ENCODE results near the gene DEXI.
A peak's percentile ranks its signal among the peaks of the same experiment; 100 is the strongest.

DEXI gene

DNA sequence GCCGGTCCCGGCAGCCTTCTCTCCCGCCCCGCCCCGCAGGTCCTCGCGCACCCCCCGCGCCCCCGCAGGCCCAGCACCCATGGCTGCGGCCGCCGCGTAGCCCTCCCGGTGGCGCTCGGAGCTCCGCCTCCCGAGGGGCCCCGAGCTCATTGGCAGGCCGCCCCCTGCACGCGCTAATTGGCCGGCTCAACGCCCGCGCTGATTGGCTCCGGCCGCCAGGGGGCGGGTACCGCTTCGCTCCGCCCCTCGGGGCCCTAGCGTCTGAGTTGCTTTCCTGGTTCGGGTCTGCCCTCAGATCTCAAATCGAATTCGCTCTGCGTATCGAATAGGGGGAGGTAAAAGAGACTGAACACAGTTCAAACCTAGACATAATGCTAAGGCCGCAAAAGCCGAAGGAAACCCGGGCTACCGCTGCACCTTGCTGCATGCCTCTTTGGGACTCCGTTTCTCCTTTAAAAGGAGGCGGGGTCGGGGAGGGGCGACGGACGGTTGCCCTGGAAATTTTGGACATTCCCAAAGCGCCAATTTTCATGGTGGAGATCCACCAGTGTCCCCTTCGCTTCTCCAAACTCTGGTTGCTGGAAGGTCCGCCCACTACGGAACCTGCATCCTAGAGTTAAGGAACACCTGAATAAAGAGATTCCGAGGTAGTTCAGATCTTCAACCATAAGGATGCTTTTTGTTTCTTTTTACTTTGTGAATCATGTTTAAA, at the start of gene DEXI:
Gene DEXI, minus strand, starts transcription at position 117 of the 712 bp plus-strand sequence. CDS start 463 bp downstream, outside the sequence.
- Mint-ChIP-seq H3K27ac (peak within 1 kb of the TSS; percentile 91), H3K9me3 (no peaks in the 10 kb centered on the region), H3K36me3 (peaks cover 4% of the 10 kb centered on the region), H3K4me3 (peak within 1 kb of the TSS; percentile 97), H3K27me3 (no peaks in the 10 kb centered on the region), H3K4me1 (peaks cover 75% of the 10 kb centered on the region)

DNA sequence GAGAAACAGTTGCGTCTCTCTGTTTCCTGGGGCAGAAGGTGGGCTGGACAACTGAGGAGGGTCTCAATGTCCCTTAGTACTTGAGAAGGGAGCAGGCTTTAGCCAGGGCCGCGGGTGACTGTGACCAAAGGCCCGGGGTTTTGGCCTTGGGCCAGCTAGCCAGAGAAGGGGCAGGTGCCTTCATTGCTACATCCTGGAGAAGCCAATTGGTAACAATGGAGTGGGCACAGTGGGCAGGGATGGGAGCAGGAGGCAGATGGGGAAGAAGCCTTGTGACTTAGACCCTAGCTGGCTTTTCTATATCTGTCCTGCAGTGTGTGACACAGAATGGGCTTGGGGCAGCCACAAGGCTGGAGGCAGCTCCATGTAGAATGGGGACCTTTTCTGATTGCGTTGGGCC, 48.1 kb upstream of the DEXI start:
- H3K4me3 Mint-ChIP-seq, result no peak overlapping the region
- no peaks in the 10 kb centered on the region for H3K9me3 Mint-ChIP-seq
- H3K4me1 Mint-ChIP-seq, result peaks cover 56% of the 10 kb centered on the region
- no peaks in the 10 kb centered on the region for H3K27me3 Mint-ChIP-seq
- H3K27ac Mint-ChIP-seq, result no peak overlapping the region
- H3K36me3 Mint-ChIP-seq, result peaks cover 20% of the 10 kb centered on the region

DNA sequence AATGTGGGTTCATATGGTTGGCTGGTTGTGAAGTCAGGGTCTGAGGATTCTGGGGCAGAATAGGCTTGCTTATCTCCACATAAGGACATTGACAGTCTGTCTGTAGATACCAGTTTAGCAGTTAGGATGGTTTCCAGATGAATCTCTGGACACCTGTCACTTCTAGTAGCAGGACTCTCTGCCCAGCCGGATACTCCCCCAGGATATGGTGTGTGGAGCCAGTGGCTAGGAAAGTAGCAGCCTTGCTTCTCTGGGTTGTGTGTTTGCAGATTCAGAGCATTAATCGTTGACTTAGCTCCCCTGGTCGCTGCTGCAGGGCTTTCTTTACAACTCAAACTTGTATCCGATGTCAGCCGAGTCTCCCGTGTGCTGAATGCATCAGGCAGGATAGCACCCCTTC, 47.3 kb upstream of the DEXI start:
- no peak overlapping the region for H3K4me3 Mint-ChIP-seq
- H3K36me3 Mint-ChIP-seq, result peaks cover 18% of the 10 kb centered on the region
- peaks cover 57% of the 10 kb centered on the region for H3K4me1 Mint-ChIP-seq
- H3K27ac Mint-ChIP-seq, result no peak overlapping the region
- H3K27me3 Mint-ChIP-seq, result no peaks in the 10 kb centered on the region
- H3K9me3 Mint-ChIP-seq, result no peaks in the 10 kb centered on the region

DNA sequence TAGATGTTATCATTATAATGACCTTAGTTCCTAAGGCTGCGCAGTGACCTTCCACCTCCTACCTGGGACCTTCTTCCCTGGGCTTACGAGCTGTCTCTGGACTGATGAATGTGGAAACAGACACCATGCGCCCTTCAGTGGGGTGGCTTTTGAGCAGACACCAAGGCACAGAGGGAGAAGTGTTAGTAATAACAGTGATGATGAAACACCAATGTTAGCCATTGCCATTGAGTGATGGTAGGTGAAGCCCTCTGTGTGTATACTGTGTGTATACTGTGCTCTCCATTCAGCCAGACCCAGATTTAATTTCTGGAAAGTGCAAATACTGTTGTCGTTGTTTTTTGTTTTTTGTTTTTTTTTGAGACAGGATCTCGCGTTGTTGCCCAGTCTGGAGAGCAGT, 46.6 kb upstream of the DEXI start:
- Mint-ChIP-seq H3K27ac (peak overlapping the region; percentile 23), H3K36me3 (peaks cover 20% of the 10 kb centered on the region), H3K9me3 (no peaks in the 10 kb centered on the region), H3K4me1 (peaks cover 62% of the 10 kb centered on the region), H3K4me3 (peak overlapping the region; percentile 63), H3K27me3 (no peaks in the 10 kb centered on the region)

DNA sequence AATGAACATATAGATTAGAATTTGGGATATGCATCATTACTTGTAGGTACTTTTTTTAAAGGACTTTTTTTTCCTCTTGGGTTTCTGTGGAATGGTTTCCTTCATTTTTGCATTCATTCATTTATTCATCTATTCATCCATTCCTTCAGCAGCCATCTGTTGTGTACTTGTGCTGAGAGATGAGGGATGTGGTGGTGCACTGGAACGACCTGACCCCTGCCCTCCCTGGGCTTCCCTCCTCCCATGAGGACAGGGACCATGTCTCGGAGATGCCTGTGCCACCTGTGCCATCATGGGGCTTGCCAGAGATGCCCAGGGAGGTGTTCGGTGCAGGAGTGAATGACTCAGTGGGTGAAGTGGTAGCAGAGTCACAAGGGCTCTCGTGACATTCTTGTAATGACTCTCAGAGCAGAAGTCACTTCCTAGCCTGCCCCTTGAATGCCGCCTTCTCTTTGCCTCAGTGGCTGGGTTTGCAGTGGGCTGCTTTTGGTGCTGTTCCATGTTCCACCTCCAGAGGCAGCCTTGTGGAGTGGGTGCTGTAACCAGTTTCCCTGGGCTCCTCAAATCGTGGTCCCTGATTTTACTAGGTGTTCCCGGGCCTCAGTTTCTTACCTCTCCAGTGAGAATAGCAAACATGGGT, 46.0 kb upstream of the DEXI start:
- Mint-ChIP-seq H3K4me1 (peaks cover 62% of the 10 kb centered on the region), H3K36me3 (peaks cover 20% of the 10 kb centered on the region), H3K4me3 (peak overlapping the region; percentile 63), H3K27me3 (no peaks in the 10 kb centered on the region), H3K9me3 (no peaks in the 10 kb centered on the region), H3K27ac (peak overlapping the region; percentile 91)

DNA sequence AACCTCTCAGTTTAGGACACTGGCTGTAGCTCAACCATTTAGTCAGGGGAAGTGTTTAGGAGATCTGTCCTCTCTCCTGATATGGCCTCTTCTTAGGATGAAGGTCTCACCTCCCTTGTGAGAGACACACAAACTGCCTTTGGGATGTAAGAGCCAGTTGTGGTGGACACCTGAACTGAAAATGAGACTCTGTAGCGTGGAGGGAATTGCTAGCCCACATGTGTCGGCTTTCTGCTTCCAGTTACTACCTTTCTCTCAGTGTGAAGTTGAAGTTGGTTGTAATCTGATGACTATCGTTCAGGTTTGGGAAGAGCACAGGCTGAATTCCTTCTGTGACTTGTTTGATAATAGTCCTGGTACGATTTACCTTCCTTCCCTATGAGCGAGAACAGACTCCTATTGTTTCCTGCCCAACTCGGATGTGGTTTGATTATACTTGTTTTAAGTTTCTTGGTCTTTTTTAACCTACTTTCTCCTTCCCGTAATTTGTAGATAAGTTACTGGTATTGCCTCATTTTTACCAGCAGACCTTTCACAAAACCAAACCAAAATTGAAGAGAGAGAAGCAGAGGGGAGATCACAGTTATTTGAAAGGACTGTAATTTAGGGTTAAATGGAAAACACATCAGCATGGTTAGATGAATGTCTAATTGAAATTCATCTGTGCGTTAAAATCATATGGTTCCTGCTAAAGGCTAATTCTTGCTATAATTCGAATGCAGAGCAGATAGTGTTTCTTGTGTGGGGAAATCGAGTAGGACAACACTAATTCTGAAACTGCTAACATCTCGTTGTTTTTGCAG, 45.3 kb upstream of the DEXI start:
- Mint-ChIP-seq H3K4me3 (peak overlapping the region; percentile 63), H3K27me3 (no peaks in the 10 kb centered on the region), H3K4me1 (peaks cover 57% of the 10 kb centered on the region), H3K36me3 (peaks cover 17% of the 10 kb centered on the region), H3K9me3 (no peaks in the 10 kb centered on the region), H3K27ac (peak overlapping the region; percentile 91)

DNA sequence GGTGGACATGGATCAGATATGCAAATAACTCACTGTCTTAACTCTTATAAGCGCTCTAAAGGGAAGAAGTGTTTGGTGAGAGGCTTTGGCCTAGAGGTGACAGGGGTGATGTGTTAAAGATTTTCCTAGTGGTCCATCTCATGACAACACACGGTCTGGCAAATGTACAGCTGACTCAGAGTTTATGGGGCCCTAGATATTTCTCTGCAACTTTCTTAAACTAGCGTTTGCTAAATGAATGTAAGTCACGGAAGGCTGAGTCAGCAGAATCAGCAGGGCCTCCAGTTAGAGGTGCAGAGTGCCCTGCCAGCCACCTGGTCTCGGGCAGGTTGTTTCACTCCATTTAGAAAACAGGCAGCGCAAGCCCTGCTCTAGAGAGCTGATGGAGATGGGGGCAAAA, 42.2 kb upstream of the DEXI start:
- Mint-ChIP-seq H3K27ac (peak overlapping the region; percentile 37), H3K9me3 (no peaks in the 10 kb centered on the region), H3K27me3 (no peaks in the 10 kb centered on the region), H3K4me1 (peaks cover 37% of the 10 kb centered on the region), H3K36me3 (peaks cover 7% of the 10 kb centered on the region), H3K4me3 (no peak overlapping the region)

DNA sequence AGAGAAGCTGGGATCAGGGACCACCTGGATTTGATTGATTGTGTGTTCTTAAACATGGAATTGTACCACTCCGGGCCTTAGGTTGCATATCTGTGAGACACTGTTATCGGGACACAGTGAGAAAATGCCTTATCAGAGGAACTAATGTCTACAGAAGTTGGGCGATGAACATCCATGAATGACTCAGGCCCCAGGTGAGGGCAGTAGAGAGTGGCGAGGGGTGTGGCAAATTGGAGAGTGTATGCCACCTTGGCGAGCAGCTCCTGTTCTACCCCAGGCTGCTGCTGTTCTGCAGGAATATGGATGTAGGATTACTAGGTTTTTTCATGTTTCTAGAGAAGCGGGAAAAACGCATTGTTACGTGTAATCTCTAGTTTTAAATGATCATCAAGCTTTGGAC, 40.9 kb upstream of the DEXI start:
- peaks cover 7% of the 10 kb centered on the region for H3K36me3 Mint-ChIP-seq
- H3K27me3 Mint-ChIP-seq, result no peaks in the 10 kb centered on the region
- no peak overlapping the region for H3K4me3 Mint-ChIP-seq
- no peak overlapping the region for H3K27ac Mint-ChIP-seq
- peaks cover 27% of the 10 kb centered on the region for H3K4me1 Mint-ChIP-seq
- H3K9me3 Mint-ChIP-seq, result no peaks in the 10 kb centered on the region

DNA sequence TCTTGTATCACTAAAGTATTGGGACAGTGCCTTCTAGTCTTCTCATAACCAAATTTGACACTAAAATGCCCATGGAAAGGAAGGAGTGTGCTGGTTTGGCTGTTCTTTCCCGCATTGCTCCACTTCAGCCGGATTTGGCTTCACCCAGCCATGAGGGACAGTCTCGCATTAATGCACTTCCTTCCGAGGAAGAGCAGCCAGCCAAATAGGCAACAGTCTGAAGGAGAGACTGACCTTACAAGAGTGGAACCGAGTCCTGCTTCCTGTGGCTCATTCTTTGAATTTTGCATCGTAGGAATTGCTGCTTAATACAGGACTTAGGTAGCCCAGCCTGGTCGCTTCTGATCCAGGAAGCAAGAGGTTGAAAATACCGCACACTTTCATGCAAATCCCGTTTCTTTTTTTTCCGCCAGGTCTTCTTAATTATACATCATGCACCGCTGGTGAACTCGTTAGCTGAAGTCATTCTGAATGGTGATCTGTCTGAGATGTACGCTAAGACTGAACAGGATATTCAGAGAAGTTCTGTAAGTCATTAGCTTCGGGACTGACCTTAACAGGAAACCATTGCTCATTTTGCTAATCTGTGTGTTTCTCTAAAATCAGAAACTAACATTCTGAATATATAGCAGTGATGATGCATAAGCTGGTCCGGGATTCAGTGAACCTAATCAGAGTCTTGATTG, 40.3 kb upstream of the DEXI start:
- H3K4me1 Mint-ChIP-seq, result peaks cover 25% of the 10 kb centered on the region
- no peak overlapping the region for H3K27ac Mint-ChIP-seq
- H3K9me3 Mint-ChIP-seq, result no peaks in the 10 kb centered on the region
- H3K4me3 Mint-ChIP-seq, result no peak overlapping the region
- no peaks in the 10 kb centered on the region for H3K27me3 Mint-ChIP-seq
- H3K36me3 Mint-ChIP-seq, result peaks cover 7% of the 10 kb centered on the region

DNA sequence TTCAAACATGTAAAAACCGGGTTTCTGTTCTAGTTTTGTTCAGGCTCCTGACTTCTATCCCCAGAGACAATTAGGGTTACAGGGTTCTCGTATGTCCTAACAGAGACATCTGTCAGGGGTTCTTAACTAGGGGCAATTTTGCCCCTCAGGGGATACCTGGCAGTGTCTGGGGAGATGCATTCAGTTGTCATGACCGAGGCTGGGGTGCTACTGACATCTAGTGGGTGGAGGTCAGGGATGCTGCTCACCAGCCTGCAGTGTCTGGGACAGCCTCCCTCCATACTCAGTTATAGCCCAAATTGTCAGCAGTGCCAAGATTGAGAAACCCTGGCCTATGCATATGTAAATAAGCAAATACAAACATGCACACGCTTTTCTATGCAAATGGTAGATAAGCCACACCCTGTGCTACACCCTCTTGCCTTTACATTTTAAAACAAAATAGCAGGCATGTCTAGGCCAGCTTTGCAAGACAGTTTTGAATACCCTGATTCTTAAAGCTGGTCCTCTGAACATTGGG, 39.5 kb upstream of the DEXI start:
- H3K4me3 Mint-ChIP-seq, result no peak overlapping the region
- no peaks in the 10 kb centered on the region for H3K9me3 Mint-ChIP-seq
- peaks cover 8% of the 10 kb centered on the region for H3K36me3 Mint-ChIP-seq
- H3K27ac Mint-ChIP-seq, result no peak overlapping the region
- peaks cover 23% of the 10 kb centered on the region for H3K4me1 Mint-ChIP-seq
- H3K27me3 Mint-ChIP-seq, result no peaks in the 10 kb centered on the region

DNA sequence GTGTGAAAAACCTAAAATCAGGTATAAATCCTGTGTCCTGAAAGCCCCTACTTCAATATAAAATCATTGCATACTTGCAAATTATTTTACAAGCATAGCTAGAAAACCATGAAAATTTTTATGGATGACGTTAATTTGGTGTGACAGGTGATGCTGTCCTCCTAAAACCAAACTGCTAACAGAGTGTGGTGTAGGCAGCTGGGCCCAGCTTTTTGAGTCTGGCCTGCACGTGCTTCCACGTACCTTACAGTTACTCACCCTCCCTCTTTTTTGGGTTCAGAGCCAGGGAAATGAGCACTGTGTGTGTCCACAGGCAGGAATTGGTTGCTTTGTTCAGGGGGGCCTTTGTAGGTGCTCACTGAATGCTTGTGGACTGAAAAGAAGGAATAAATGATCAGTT, 38.5 kb upstream of the DEXI start:
- Mint-ChIP-seq H3K27ac (no peak overlapping the region), H3K27me3 (no peaks in the 10 kb centered on the region), H3K9me3 (no peaks in the 10 kb centered on the region), H3K4me1 (peaks cover 16% of the 10 kb centered on the region), H3K4me3 (no peak overlapping the region), H3K36me3 (peaks cover 8% of the 10 kb centered on the region)

DNA sequence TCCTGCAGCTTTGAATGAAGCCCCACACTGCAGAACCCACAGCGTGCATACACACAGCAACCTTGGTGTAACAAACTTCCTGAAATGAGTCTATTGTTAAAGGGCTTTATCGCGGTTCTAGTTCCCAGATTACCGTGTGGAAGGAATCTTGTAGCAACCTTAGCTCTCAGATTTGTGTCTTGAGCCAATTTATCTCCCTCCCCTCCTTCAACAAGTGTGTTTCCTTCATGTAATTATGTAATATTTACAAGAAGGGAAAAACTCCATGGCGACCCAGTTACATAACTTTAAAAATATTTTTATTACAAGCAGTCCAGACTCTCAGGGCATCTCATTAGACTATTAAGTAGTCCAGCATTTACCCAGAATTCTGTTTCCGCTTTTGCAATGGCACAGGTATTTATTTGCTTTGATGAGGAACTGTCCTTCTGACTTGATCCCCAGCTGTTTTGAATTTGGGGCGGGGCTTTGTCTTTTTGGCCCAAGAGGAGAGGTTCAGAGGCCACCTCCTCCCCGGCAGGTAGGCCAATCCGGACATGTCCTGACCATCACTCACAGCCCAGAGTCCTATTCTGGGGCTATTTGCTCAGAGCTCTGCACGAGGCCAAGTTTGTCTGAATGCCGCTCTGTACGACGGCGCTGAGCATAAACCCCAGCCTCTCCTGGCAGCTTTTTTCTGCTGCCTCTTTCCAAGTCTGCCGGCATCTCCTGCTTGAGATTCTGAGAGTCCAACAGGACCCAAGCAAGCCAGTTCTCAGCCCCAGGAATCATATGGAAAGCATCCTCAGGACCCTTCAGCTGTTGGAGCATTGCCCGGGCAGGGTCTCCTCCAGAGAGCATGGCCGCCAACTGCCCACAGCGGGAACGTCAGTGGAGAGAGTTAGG, 37.7 kb upstream of the DEXI start:
- no peak overlapping the region for H3K4me3 Mint-ChIP-seq
- H3K27me3 Mint-ChIP-seq, result no peaks in the 10 kb centered on the region
- H3K36me3 Mint-ChIP-seq, result peaks cover 8% of the 10 kb centered on the region
- H3K27ac Mint-ChIP-seq, result no peak overlapping the region
- peaks cover 16% of the 10 kb centered on the region for H3K4me1 Mint-ChIP-seq
- H3K9me3 Mint-ChIP-seq, result no peaks in the 10 kb centered on the region

DNA sequence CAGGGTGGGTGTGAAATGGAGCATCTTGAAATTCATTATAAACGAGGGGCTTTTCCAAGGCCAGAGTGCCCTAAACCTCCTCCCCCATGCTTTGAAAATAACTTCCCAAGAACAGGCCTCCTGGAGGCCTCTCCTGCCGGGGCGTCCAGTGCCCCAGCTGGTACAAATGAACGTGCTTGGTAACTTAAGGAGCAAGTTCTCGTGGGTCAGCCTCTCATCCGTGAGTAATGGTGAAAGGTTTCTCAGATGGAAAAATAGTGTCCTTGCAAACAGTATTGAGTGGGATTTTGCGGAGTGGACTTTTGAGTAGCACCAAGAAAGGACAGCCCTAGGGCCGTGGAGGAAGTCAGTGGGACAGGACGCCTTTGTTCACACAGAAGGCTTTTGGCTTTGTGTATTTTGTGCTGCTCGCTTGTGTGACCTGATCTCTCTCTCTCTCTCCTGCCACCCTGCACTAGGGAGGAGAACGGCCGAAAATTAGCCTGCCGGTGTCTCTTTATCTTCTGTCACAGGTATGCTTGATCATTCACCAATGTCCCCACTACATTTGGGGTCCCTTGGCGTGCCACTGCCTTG, 36.7 kb upstream of the DEXI start:
- Mint-ChIP-seq H3K27me3 (no peaks in the 10 kb centered on the region), H3K9me3 (no peaks in the 10 kb centered on the region), H3K36me3 (peaks cover 4% of the 10 kb centered on the region), H3K4me3 (no peak overlapping the region), H3K27ac (no peak overlapping the region), H3K4me1 (peaks cover 10% of the 10 kb centered on the region)

DNA sequence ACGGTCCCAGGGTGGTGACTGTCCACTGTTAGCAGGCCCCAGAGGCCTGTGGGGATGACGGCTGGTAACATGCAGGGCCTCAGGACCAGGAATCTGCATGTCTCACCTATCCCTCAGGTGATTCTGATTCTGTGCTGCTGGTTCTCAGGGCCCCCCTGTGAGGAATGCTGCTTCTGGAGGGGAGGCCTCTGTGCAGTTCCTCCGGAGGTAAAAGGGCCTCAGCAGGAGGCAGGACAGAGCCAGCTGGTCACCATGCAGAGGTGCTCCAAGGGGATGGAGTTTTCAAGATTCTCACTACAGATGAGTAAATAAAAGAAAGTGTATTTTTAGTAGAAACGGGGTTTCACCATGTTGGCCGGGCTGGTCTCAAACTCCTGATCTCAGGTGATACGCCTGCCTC, 35.9 kb upstream of the DEXI start:
- H3K9me3 Mint-ChIP-seq, result no peaks in the 10 kb centered on the region
- H3K27ac Mint-ChIP-seq, result no peak overlapping the region
- H3K36me3 Mint-ChIP-seq, result peaks cover 6% of the 10 kb centered on the region
- H3K4me1 Mint-ChIP-seq, result peaks cover 12% of the 10 kb centered on the region
- no peaks in the 10 kb centered on the region for H3K27me3 Mint-ChIP-seq
- no peak overlapping the region for H3K4me3 Mint-ChIP-seq
